SK-N-SH treated with all-trans-retinoic acid at 6 μM for 48 hours (cell line): Measurements from ENCODE around the gene CSF3R.

Experiments
- ATAC-seq: fragments of 200-7000 bp; cut with Tn5 transposase; 3 replicates; pipeline ENCODE4 v1.9.1; 2020; ENCODE audit warnings: mild to moderate bottlenecking, moderate library complexity
- ARNTL ChIP-seq: fragments of 450-650 bp; formaldehyde crosslinking; IDR thresholded peaks from 2 replicates; pipeline ENCODE4 v1.5.0; 2020; ENCODE audit warnings: low read depth, mild to moderate bottlenecking, moderate library complexity, borderline replicate concordance
- BACH2 ChIP-seq: fragments of 250-450 bp; sonication (Bioruptor Pico); IDR thresholded peaks from 2 replicates; pipeline ENCODE4 v1.9.0; 2021; ENCODE audit warnings: mild to moderate bottlenecking, borderline replicate concordance
- CREB5 ChIP-seq: fragments of 250-450 bp; sonication (Bioruptor Pico); IDR thresholded peaks from 2 replicates; pipeline ENCODE4 v1.5.1; 2020; ENCODE audit warnings: low read depth, mild to moderate bottlenecking, moderate library complexity
- CSDC2 ChIP-seq: fragments of 250-450 bp; sonication (Bioruptor Pico); IDR thresholded peaks from 2 replicates; pipeline ENCODE4 v1.5.0; 2020; ENCODE audit warnings: mild to moderate bottlenecking, moderate library complexity
- CSRNP3 ChIP-seq: fragments of 250-450 bp; sonication (Bioruptor Pico); IDR thresholded peaks from 2 replicates; pipeline ENCODE4 v1.5.1; 2021; ENCODE audit warnings: mild to moderate bottlenecking, moderate library complexity
- ESRRG ChIP-seq: fragments of 250-450 bp; sonication (Bioruptor Pico); IDR thresholded peaks from 2 replicates; pipeline ENCODE4 v1.6.1; 2021; ENCODE audit warnings: mild to moderate bottlenecking
- GLIS3 ChIP-seq: fragments of 250-450 bp; sonication (Bioruptor Pico); IDR thresholded peaks from 2 replicates; pipeline ENCODE4 v1.5.0; 2020; ENCODE audit warnings: mild to moderate bottlenecking, moderate library complexity
- ISL1 ChIP-seq: fragments of 250-450 bp; sonication (Bioruptor Pico); IDR thresholded peaks from 2 replicates; pipeline ENCODE4 v2.1.2; 2022; ENCODE audit warnings: mild to moderate bottlenecking, moderate library complexity
- OSR1 ChIP-seq: fragments of 250-450 bp; sonication (Bioruptor Pico); IDR thresholded peaks from 2 replicates; pipeline ENCODE4 v1.8.0; 2022; ENCODE audit warnings: moderate library complexity, mild to moderate bottlenecking, inconsistent platforms
- PPARA ChIP-seq: fragments of 250-450 bp; sonication (Bioruptor Pico); IDR thresholded peaks from 2 replicates; pipeline ENCODE4 v1.5.0; 2020; ENCODE audit warnings: mild to moderate bottlenecking, borderline replicate concordance
- RARB ChIP-seq: fragments of 250-450 bp; sonication (Bioruptor Pico); IDR thresholded peaks from 2 replicates; pipeline ENCODE4 v1.8.0; 2021; ENCODE audit warnings: mild to moderate bottlenecking, moderate library complexity
- SNAI2 ChIP-seq: fragments of 250-450 bp; sonication (Bioruptor Pico); IDR thresholded peaks from 2 replicates; pipeline ENCODE4 v1.5.0; 2020; ENCODE audit warnings: mild to moderate bottlenecking, moderate library complexity
- TOX ChIP-seq: fragments of 250-450 bp; sonication (Bioruptor Pico); IDR thresholded peaks from 2 replicates; pipeline ENCODE4 v1.8.0; 2021; ENCODE audit warnings: mild to moderate bottlenecking, moderate library complexity, borderline replicate concordance
- TSHZ2 ChIP-seq: fragments of 250-450 bp; sonication (Bioruptor Pico); IDR thresholded peaks from 2 replicates; pipeline ENCODE4 v1.5.0; 2020; ENCODE audit warnings: mild to moderate bottlenecking, moderate library complexity
- ZC3H10 ChIP-seq: fragments of 250-450 bp; sonication (Bioruptor Pico); IDR thresholded peaks from 2 replicates; pipeline ENCODE4 v1.5.1; 2021; ENCODE audit warnings: mild to moderate bottlenecking, moderate library complexity
- ZFP3 ChIP-seq: fragments of 250-450 bp; sonication (Bioruptor Pico); IDR thresholded peaks from 2 replicates; pipeline ENCODE4 v1.5.0; 2020; ENCODE audit warnings: mild to moderate bottlenecking, moderate library complexity
- ZFP30 ChIP-seq: fragments of 450-650 bp; formaldehyde crosslinking; IDR thresholded peaks from 2 replicates; pipeline ENCODE4 v1.5.0; 2022; ENCODE audit warnings: mild to moderate bottlenecking, moderate library complexity
- ZNF565 ChIP-seq: fragments of 450-650 bp; formaldehyde crosslinking; conservative IDR thresholded peaks from 2 replicates; pipeline ENCODE4 v1.5.0; 2020; ENCODE audit warnings: low read depth, mild to moderate bottlenecking, moderate library complexity
- ZNF70 ChIP-seq: fragments of 450-650 bp; formaldehyde crosslinking; IDR thresholded peaks from 2 replicates; pipeline ENCODE4 v1.5.0; 2020; ENCODE audit warnings: mild to moderate bottlenecking, moderate library complexity
- ZNF8 ChIP-seq: fragments of 450-650 bp; formaldehyde crosslinking; IDR thresholded peaks from 2 replicates; pipeline ENCODE4 v1.5.0; 2020; ENCODE audit warnings: mild to moderate bottlenecking, moderate library complexity
- TF ChIP-seq, protein P1 (sequence below): fragments of 250-450 bp; sonication (Bioruptor Pico); IDR thresholded peaks from 2 replicates; pipeline ENCODE4 v1.8.0; 2021; ENCODE audit warnings: low read depth, mild to moderate bottlenecking, moderate library complexity, borderline replicate concordance

CSF3R gene

GRCh38 chr1:36453600-36454388 is 28.9 kb downstream of the CSF3R start:
- ATAC-seq = no peak
- TF ChIP-seq CSDC2 (CRISPR knock-in tag) (no peak), ISL1 (CRISPR knock-in tag) (no peak), CREB5 (CRISPR knock-in tag) (no peak), RARB (CRISPR knock-in tag) (no peak), CSRNP3 (CRISPR knock-in tag) (no peak), ZNF8 (no peak), SNAI2 (CRISPR knock-in tag) (no peak), BACH2 (no peak), ZNF565 (CRISPR knock-in tag) (no peak), OSR1 (CRISPR knock-in tag) (no peak), PPARA (no peak), ZNF70 (no peak), TSHZ2 (CRISPR knock-in tag) (no peak), ZFP30 (CRISPR knock-in tag) (no peak), ARNTL (CRISPR knock-in tag) (no peak), TOX (no peak), ESRRG (CRISPR knock-in tag) (no peak), GLIS3 (no peak)
- TF ChIP-seq, protein P1, sequence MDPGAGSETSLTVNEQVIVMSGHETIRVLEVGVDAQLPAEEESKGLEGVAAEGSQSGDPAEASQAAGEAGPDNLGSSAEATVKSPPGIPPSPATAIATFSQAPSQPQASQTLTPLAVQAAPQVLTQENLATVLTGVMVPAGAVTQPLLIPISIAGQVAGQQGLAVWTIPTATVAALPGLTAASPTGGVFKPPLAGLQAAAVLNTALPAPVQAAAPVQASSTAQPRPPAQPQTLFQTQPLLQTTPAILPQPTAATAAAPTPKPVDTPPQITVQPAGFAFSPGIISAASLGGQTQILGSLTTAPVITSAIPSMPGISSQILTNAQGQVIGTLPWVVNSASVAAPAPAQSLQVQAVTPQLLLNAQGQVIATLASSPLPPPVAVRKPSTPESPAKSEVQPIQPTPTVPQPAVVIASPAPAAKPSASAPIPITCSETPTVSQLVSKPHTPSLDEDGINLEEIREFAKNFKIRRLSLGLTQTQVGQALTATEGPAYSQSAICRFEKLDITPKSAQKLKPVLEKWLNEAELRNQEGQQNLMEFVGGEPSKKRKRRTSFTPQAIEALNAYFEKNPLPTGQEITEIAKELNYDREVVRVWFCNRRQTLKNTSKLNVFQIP (CRISPR knock-in tag) = no peak

- ATAC-seq = no peak
Observed at GRCh38 chr1:36453051-36453450, 29.7 kb downstream of the CSF3R start.

More at GRCh38 chr1:36453051-36453450, 29.7 kb downstream of the CSF3R start:
- TF ChIP-seq ISL1 (CRISPR knock-in tag) (no peak), TOX (no peak), ZNF8 (no peak), ZFP3 (CRISPR knock-in tag) (no peak), BACH2 (no peak), ARNTL (CRISPR knock-in tag) (no peak), TSHZ2 (CRISPR knock-in tag) (no peak), CSRNP3 (CRISPR knock-in tag) (no peak), CSDC2 (CRISPR knock-in tag) (no peak), ZNF70 (no peak), CREB5 (CRISPR knock-in tag) (no peak), ZFP30 (CRISPR knock-in tag) (no peak), ZC3H10 (CRISPR knock-in tag) (no peak), OSR1 (CRISPR knock-in tag) (no peak), RARB (CRISPR knock-in tag) (no peak)
